ENCODE results near the gene HRH2. TPM values are rescaled to one million over a fixed set of nuclear protein-coding genes. Genes with fewer than 3 reads are reported as not detected.

Gene HRH2
- total RNA-seq, 4 donors from 2014 or later = 1.7 to 6.1 (median 2.6) TPM

GRCh38 chr5:175664723-175665122, 6.9 kb downstream of the HRH2 start:
- no peaks in the 10 kb centered on the region for H3K36me3 ChIP-seq
- H3K4me3 ChIP-seq = no peak overlapping the region
- peaks cover 52% of the 10 kb centered on the region for H3K27me3 ChIP-seq
- no peaks in the 10 kb centered on the region for H3K4me1 ChIP-seq
- H3K27ac ChIP-seq = no peak overlapping the region
- ATAC-seq = no peak
- TF ChIP-seq EP300 (IDR thresholded peaks at IDR 0.05) (no peak), POLR2AphosphoS5 (IDR thresholded peaks at IDR 0.05) (no peak), CTCF (IDR thresholded peaks at IDR 0.05) (no peak), POLR2A (IDR thresholded peaks at IDR 0.05) (no peak)
- WGBS, 2 donors (ENCODE audit: low coverage in 1 of 2) = 17 to 65% methylated on average over 1 to 2 of the region's 11 CpGs
- no peaks in the 10 kb centered on the region for H3K9me3 ChIP-seq

- Histone ChIP-seq H3K4me3 (no peak overlapping the region), H3K27me3 (peaks cover 51% of the 10 kb centered on the region), H3K9me3 (no peaks in the 10 kb centered on the region), H3K27ac (no peak overlapping the region), H3K36me3 (no peaks in the 10 kb centered on the region), H3K4me1 (no peaks in the 10 kb centered on the region)
- 59% methylated on average over 4 of the region's 6 CpGs; no CpG with 5 or more reads in 1 of the 2 donors for WGBS, 2 donors (ENCODE audit: low coverage in 1 of 2)
- TF ChIP-seq EP300 (IDR thresholded peaks at IDR 0.05) (no peak), POLR2AphosphoS5 (IDR thresholded peaks at IDR 0.05) (no peak), POLR2A (IDR thresholded peaks at IDR 0.05) (no peak), CTCF (IDR thresholded peaks at IDR 0.05) (no peak)
- ATAC-seq = no peak
These were observed 8.3 kb downstream of the HRH2 start for GRCh38 chr5:175666216-175666615.

GRCh38 chr5:175668006-175668405, 10.1 kb downstream of the HRH2 start:
- Histone ChIP-seq H3K36me3 (no peaks in the 10 kb centered on the region), H3K27me3 (peaks cover 52% of the 10 kb centered on the region), H3K4me3 (no peak overlapping the region), H3K27ac (no peak overlapping the region), H3K4me1 (no peaks in the 10 kb centered on the region), H3K9me3 (no peaks in the 10 kb centered on the region)
- TF ChIP-seq CTCF (IDR thresholded peaks at IDR 0.05) = no peak
- no peak for TF ChIP-seq POLR2AphosphoS5 (IDR thresholded peaks at IDR 0.05)
- no peak for TF ChIP-seq EP300 (IDR thresholded peaks at IDR 0.05)
- no peak for TF ChIP-seq POLR2A (IDR thresholded peaks at IDR 0.05)
- WGBS, 2 donors (ENCODE audit: low coverage in 1 of 2) = 68 to 89% methylated on average over 3 to 5 of the region's 5 CpGs
- no peak for ATAC-seq

- ATAC-seq = no peak
- Histone ChIP-seq H3K27me3 (peaks cover 41% of the 10 kb centered on the region), H3K27ac (no peak overlapping the region), H3K4me1 (no peaks in the 10 kb centered on the region), H3K4me3 (no peak overlapping the region), H3K36me3 (no peaks in the 10 kb centered on the region), H3K9me3 (no peaks in the 10 kb centered on the region)
- WGBS, 2 donors (ENCODE audit: low coverage in 1 of 2) = 100% methylated on average over 1 of the region's 3 CpGs; no CpG with 5 or more reads in 1 of the 2 donors
- TF ChIP-seq POLR2A (IDR thresholded peaks at IDR 0.05) = no peak
- TF ChIP-seq POLR2AphosphoS5 (IDR thresholded peaks at IDR 0.05) = no peak
- TF ChIP-seq EP300 (IDR thresholded peaks at IDR 0.05) = no peak
- no peak for TF ChIP-seq CTCF (IDR thresholded peaks at IDR 0.05)
These were observed 12.5 kb downstream of the HRH2 start for GRCh38 chr5:175670372-175670771.

GRCh38 chr5:175671013-175671412, 13.1 kb downstream of the HRH2 start:
- no peak for ATAC-seq
- 20 to 24% methylated on average over 4 of the region's 4 CpGs for WGBS, 2 donors (ENCODE audit: low coverage in 1 of 2)
- Histone ChIP-seq H3K36me3 (no peaks in the 10 kb centered on the region), H3K4me1 (no peaks in the 10 kb centered on the region), H3K27ac (no peak overlapping the region), H3K27me3 (peaks cover 38% of the 10 kb centered on the region), H3K9me3 (no peaks in the 10 kb centered on the region), H3K4me3 (no peak overlapping the region)
- TF ChIP-seq CTCF (IDR thresholded peaks at IDR 0.05) = no peak
- TF ChIP-seq EP300 (IDR thresholded peaks at IDR 0.05) = no peak
